HepG2 (cell line): ENCODE data around the gene RABGGTA. TPM values are rescaled to one million over a fixed set of nuclear protein-coding genes. Genes with fewer than 3 reads are reported as not detected.
A peak's percentile ranks its signal among the peaks of the same experiment; 100 is the strongest.

Source experiments
- CBFB ChIP-seq: sonication (generic); formaldehyde crosslinking; IDR thresholded peaks from 2 replicates; pipeline ENCODE4 v1.4.0; 2020; ENCODE audit warnings: missing genetic modification reagents
- FOXJ3 ChIP-seq: sonication (generic); formaldehyde crosslinking; IDR thresholded peaks from 2 replicates; pipeline ENCODE4 v1.4.0; 2020; ENCODE audit warnings: missing genetic modification reagents, mild to moderate bottlenecking, borderline replicate concordance
- KAT7 ChIP-seq: IDR thresholded peaks from 2 replicates; pipeline ENCODE4 v1.6.1; 2018; ENCODE audit warnings: borderline replicate concordance, missing compliant biosample characterization
- RFX3 ChIP-seq: IDR thresholded peaks from 2 replicates; pipeline ENCODE4 v1.6.1; 2016; ENCODE audit warnings: missing biosample characterization, missing genetic modification reagents
- SNAPC2 ChIP-seq: sonication (generic); formaldehyde crosslinking; IDR thresholded peaks from 2 replicates; pipeline ENCODE4 v1.8.1; 2022; ENCODE audit warnings: mild to moderate bottlenecking, missing genetic modification reagents
- ZKSCAN1 ChIP-seq: fragments of 150-350 bp; IDR thresholded peaks from 2 replicates; pipeline ENCODE4 v1.6.1; 2014; ENCODE audit warnings: low read length
- ZNF713 ChIP-seq: sonication (generic); formaldehyde crosslinking; IDR thresholded peaks from 2 replicates; pipeline ENCODE4 v1.4.0; 2020; ENCODE audit warnings: mild to moderate bottlenecking, missing genetic modification reagents
- polyA plus RNA-seq, 8 experiments: library from polyadenylated mRNA; depleted of rRNA in 3 of 8; stranded (reverse) in 7 of 8; unstranded in 1 of 8; fragments of >200 nt; fragmentation: Illumina TruSeq in 4 of 8; extraction: Trizol in 4 of 8; gene quantifications; 2 replicates each; pipeline versions ENCODE4 v1.2.1 to v1.2.3, GENCODE V29; 2011 to 2016; ENCODE audit warnings: low read depth in 4 of 8, missing spikeins in 1 of 8, mixed read lengths in 1 of 8; ENCODE audit not compliant: insufficient read depth in 1 of 8
- total RNA-seq, 5 experiments: library from RNA; depleted of rRNA; stranded (reverse); fragments of >200 nt; fragmentation: Illumina TruSeq; extraction: Trizol; gene quantifications; 2 replicates each; pipeline ENCODE4 v1.2.3, GENCODE V29; 2016; ENCODE audit warnings: low read depth in 1 of 5
- TF ChIP-seq, protein P1 (sequence below): sonication (generic); formaldehyde crosslinking; IDR thresholded peaks from 2 replicates; pipeline ENCODE4 v1.4.0; 2020; ENCODE audit warnings: missing genetic modification reagents, borderline replicate concordance
- TF ChIP-seq, protein P2 (sequence below), 2 experiments: fragments of 450-650 bp in 1 of 2; sonication (generic) in 1 of 2; formaldehyde crosslinking in 1 of 2; IDR thresholded peaks; 2 replicates each; pipeline versions ENCODE4 v1.6.1 to v1.8.0; 2016 to 2022; ENCODE audit warnings: antibody characterized with exemption in 1 of 2, mild to moderate bottlenecking in 1 of 2, missing genetic modification reagents in 1 of 2
- TF ChIP-seq, protein P3 (sequence below): sonication (generic); formaldehyde crosslinking; IDR thresholded peaks from 2 replicates; pipeline ENCODE4 v1.4.0; 2020; ENCODE audit warnings: mild to moderate bottlenecking, missing genetic modification reagents
- TF ChIP-seq, protein P4 (sequence below): sonication (generic); formaldehyde crosslinking; IDR thresholded peaks from 2 replicates; pipeline ENCODE4 v1.4.0; 2020; ENCODE audit warnings: missing genetic modification reagents

RABGGTA gene
- total and polyA plus RNA-seq, 2 of the 13 experiments (the other 11 are each of a cell fraction or from before 2014, with no cell fraction given), result 57.9 to 90.8 TPM

DNA sequence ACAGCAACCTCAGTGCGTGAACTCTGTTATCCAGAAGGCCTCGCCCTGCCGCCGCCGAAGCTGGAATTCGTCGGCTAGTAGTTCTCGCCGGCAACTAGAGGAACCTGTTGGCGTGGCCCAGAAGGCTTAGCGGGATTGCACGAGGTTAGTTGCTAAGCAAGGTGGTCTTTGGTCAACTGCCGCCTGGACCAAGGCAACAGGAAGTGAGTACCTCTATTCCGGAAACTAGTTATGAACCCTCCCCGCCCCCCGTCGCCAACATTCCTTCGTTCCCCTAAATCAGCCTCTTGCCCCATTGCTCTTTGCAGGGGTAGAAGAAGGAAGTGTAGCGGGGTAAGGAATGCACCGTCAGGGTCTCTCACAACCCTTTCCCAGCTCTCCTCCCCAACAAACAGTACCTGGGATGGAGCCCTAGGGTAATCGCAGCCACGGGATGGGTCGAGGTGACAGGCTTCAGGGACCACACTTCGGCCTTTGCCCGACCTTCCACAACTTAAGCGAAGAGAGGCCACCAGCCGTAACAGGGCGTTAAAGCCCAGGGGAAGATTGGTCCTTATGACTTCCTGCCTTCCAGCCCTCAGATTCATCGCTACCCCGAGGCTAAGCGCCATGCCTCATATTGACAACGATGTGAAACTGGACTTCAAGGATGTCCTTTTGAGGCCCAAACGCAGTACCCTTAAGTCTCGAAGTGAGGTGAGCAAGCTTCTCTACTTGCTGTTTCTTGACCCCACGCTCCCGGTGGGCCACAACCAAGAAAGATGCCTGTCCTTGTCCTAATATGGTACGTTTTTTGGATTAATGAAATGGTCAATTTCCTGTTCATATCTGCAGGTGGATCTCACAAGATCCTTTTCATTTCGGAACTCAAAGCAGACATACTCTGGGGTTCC, 38.5 kb downstream of the RABGGTA start, which contains the start of gene GMPR2 (continued):
- TF ChIP-seq, protein P1, sequence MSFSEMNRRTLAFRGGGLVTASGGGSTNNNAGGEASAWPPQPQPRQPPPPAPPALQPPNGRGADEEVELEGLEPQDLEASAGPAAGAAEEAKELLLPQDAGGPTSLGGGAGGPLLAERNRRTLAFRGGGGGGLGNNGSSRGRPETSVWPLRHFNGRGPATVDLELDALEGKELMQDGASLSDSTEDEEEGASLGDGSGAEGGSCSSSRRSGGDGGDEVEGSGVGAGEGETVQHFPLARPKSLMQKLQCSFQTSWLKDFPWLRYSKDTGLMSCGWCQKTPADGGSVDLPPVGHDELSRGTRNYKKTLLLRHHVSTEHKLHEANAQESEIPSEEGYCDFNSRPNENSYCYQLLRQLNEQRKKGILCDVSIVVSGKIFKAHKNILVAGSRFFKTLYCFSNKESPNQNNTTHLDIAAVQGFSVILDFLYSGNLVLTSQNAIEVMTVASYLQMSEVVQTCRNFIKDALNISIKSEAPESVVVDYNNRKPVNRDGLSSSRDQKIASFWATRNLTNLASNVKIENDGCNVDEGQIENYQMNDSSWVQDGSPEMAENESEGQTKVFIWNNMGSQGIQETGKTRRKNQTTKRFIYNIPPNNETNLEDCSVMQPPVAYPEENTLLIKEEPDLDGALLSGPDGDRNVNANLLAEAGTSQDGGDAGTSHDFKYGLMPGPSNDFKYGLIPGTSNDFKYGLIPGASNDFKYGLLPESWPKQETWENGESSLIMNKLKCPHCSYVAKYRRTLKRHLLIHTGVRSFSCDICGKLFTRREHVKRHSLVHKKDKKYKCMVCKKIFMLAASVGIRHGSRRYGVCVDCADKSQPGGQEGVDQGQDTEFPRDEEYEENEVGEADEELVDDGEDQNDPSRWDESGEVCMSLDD (CRISPR knock-in tag), result peak; percentile 42; the same call in 1 of the 2 replicates
- TF ChIP-seq CBFB (CRISPR knock-in tag) (no peak; the same call in 1 of the 2 replicates), RFX3 (CRISPR knock-in tag) (no peak), SNAPC2 (peak; percentile 66; the same call in 1 of the 2 replicates), FOXJ3 (CRISPR knock-in tag) (peak; percentile 92), KAT7 (CRISPR knock-in tag) (peak; percentile 73; the same call in 1 of the 2 replicates), ZKSCAN1 (no peak), ZNF713 (CRISPR knock-in tag) (0 out of 2 replicates have a peak, but pooled peaks have one; percentile 8)
- TF ChIP-seq, protein P2, sequence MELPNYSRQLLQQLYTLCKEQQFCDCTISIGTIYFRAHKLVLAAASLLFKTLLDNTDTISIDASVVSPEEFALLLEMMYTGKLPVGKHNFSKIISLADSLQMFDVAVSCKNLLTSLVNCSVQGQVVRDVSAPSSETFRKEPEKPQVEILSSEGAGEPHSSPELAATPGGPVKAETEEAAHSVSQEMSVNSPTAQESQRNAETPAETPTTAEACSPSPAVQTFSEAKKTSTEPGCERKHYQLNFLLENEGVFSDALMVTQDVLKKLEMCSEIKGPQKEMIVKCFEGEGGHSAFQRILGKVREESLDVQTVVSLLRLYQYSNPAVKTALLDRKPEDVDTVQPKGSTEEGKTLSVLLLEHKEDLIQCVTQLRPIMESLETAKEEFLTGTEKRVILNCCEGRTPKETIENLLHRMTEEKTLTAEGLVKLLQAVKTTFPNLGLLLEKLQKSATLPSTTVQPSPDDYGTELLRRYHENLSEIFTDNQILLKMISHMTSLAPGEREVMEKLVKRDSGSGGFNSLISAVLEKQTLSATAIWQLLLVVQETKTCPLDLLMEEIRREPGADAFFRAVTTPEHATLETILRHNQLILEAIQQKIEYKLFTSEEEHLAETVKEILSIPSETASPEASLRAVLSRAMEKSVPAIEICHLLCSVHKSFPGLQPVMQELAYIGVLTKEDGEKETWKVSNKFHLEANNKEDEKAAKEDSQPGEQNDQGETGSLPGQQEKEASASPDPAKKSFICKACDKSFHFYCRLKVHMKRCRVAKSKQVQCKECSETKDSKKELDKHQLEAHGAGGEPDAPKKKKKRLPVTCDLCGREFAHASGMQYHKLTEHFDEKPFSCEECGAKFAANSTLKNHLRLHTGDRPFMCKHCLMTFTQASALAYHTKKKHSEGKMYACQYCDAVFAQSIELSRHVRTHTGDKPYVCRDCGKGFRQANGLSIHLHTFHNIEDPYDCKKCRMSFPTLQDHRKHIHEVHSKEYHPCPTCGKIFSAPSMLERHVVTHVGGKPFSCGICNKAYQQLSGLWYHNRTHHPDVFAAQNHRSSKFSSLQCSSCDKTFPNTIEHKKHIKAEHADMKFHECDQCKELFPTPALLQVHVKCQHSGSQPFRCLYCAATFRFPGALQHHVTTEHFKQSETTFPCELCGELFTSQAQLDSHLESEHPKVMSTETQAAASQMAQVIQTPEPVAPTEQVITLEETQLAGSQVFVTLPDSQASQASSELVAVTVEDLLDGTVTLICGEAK (IDR thresholded peaks at IDR 0.05), result peak; percentile 60
- TF ChIP-seq, protein P2 (CRISPR knock-in tag; IDR thresholded peaks at IDR 0.05), result no peak; the same call in none of the 2 replicates
- TF ChIP-seq, protein P3, sequence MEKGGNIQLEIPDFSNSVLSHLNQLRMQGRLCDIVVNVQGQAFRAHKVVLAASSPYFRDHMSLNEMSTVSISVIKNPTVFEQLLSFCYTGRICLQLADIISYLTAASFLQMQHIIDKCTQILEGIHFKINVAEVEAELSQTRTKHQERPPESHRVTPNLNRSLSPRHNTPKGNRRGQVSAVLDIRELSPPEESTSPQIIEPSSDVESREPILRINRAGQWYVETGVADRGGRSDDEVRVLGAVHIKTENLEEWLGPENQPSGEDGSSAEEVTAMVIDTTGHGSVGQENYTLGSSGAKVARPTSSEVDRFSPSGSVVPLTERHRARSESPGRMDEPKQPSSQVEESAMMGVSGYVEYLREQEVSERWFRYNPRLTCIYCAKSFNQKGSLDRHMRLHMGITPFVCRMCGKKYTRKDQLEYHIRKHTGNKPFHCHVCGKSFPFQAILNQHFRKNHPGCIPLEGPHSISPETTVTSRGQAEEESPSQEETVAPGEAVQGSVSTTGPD (CRISPR knock-in tag), result no peak; the same call in 1 of the 2 replicates
- TF ChIP-seq, protein P4, sequence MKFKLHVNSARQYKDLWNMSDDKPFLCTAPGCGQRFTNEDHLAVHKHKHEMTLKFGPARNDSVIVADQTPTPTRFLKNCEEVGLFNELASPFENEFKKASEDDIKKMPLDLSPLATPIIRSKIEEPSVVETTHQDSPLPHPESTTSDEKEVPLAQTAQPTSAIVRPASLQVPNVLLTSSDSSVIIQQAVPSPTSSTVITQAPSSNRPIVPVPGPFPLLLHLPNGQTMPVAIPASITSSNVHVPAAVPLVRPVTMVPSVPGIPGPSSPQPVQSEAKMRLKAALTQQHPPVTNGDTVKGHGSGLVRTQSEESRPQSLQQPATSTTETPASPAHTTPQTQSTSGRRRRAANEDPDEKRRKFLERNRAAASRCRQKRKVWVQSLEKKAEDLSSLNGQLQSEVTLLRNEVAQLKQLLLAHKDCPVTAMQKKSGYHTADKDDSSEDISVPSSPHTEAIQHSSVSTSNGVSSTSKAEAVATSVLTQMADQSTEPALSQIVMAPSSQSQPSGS (CRISPR knock-in tag), result peak; percentile 11
